IPS-15b (cell line): Measurements from ENCODE around the gene OR2Y1.

Experiments used
- H3K27me3 ChIP-seq: one replicate; pipeline ENCODE4 v1.6.1; 2013; ENCODE audit warnings: low read length; ENCODE audit not compliant: control insufficient read depth, insufficient read depth
- H3K36me3 ChIP-seq: one replicate; pipeline ENCODE4 v1.6.1; 2013; ENCODE audit warnings: low read length; ENCODE audit not compliant: control insufficient read depth, insufficient read depth
- H3K4me1 ChIP-seq: one replicate; pipeline ENCODE4 v1.6.1; 2013; ENCODE audit warnings: mild to moderate bottlenecking, low read length; ENCODE audit not compliant: control insufficient read depth, insufficient read depth
- H3K4me3 ChIP-seq: one replicate; pipeline ENCODE4 v1.5.1; 2013; ENCODE audit warnings: low read depth, low read length
- H3K9ac ChIP-seq: one replicate; pipeline ENCODE4 v1.6.1; 2013; ENCODE audit warnings: low read depth, mild to moderate bottlenecking, low read length
- H3K9me3 ChIP-seq: one replicate; pipeline ENCODE4 v1.6.1; 2013; ENCODE audit warnings: mild to moderate bottlenecking, low read length; ENCODE audit not compliant: control insufficient read depth, insufficient read depth

Gene OR2Y1

GRCh38 chr5:180691046-180691445 is 48.8 kb downstream of the OR2Y1 start:
- H3K27me3 ChIP-seq: no peaks in the 10 kb centered on the region
- no peaks in the 10 kb centered on the region for H3K4me1 ChIP-seq
- no peak overlapping the region for H3K4me3 ChIP-seq
- no peaks in the 10 kb centered on the region for H3K9me3 ChIP-seq
- no peak overlapping the region for H3K9ac ChIP-seq
- H3K36me3 ChIP-seq: no peaks in the 10 kb centered on the region

GRCh38 chr5:180690562-180690961 is 49.3 kb downstream of the OR2Y1 start:
- Histone ChIP-seq H3K4me3 (no peak overlapping the region), H3K36me3 (no peaks in the 10 kb centered on the region), H3K27me3 (no peaks in the 10 kb centered on the region), H3K9me3 (no peaks in the 10 kb centered on the region), H3K9ac (no peak overlapping the region), H3K4me1 (no peaks in the 10 kb centered on the region)

- H3K4me1 ChIP-seq: no peaks in the 10 kb centered on the region
- no peaks in the 10 kb centered on the region for H3K27me3 ChIP-seq
- H3K9ac ChIP-seq: no peak overlapping the region
Measured at GRCh38 chr5:180689775-180690174, 50.1 kb downstream of the OR2Y1 start.

More at GRCh38 chr5:180689775-180690174, 50.1 kb downstream of the OR2Y1 start:
- H3K4me3 ChIP-seq: no peak overlapping the region
- H3K36me3 ChIP-seq: no peaks in the 10 kb centered on the region
- no peaks in the 10 kb centered on the region for H3K9me3 ChIP-seq
